Cardiac fibroblast (primary cell): ENCODE measurements around the gene AP3D1.
"Not testable (repeated sequence)": the region's sequence is repeated elsewhere in the genome, so short reads cannot be mapped to it uniquely, and the experiment has no call there.

Experiments used
- DNase-seq, 2 donors: peaks; one replicate each; pipeline versions ENCODE4 v3.0.0 to v3.0.0-alpha.2; 2010; ENCODE audit warnings: low read depth in 2 of 2
- H3K4me3 ChIP-seq, 2 donors: replicated peaks in 1 of 2; 1 replicate in 1 of 2; 2 replicates in 1 of 2; pipeline ENCODE4 v1.5.1; 2011; ENCODE audit warnings: low read depth in 2 of 2, low read length in 2 of 2, mild to moderate bottlenecking in 2 of 2, moderate library complexity in 1 of 2
- TF ChIP-seq, protein P1 (sequence below): IDR thresholded peaks from one replicate; pipeline ENCODE4 v1.5.1; 2011; ENCODE audit warnings: low read depth, mild to moderate bottlenecking, low read length, inconsistent platforms

The AP3D1 gene

DNA sequence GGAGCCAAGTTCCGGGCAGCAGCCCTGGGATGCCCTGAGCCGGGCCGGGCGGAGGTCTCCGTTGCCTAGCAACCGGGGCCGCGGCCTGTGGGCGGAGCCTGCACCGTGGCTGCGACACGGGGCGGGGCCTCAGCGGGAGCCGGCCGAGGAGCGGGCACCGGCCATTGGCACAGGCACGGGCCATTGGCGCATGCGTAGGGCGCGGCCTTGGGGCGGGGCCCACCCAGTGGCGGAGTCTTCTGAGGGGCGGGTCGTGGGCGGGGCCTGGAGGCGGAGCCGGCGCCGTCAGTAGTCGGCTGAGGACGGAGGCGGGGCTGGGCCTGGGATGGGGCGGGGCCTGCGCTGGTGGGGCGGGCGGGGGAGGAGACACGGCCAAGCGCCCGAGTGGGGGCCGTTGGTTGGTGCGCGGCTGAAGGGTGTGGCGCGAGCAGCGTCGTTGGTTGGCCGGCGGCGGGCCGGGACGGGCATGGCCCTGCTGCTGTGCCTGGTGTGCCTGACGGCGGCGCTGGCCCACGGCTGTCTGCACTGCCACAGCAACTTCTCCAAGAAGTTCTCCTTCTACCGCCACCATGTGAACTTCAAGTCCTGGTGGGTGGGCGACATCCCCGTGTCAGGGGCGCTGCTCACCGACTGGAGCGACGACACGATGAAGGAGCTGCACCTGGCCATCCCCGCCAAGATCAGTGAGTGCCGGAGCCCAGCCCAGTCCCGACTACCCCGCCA lies 54.7 kb downstream of the AP3D1 start, which contains the start of gene IZUMO4:
Gene IZUMO4 (plus strand): TSS at position 436 of the 723 bp plus-strand sequence. CDS start 31 bp downstream, at position 467.
- DNase-seq = peak; percentile 98 to 99
- TF ChIP-seq, protein P1, sequence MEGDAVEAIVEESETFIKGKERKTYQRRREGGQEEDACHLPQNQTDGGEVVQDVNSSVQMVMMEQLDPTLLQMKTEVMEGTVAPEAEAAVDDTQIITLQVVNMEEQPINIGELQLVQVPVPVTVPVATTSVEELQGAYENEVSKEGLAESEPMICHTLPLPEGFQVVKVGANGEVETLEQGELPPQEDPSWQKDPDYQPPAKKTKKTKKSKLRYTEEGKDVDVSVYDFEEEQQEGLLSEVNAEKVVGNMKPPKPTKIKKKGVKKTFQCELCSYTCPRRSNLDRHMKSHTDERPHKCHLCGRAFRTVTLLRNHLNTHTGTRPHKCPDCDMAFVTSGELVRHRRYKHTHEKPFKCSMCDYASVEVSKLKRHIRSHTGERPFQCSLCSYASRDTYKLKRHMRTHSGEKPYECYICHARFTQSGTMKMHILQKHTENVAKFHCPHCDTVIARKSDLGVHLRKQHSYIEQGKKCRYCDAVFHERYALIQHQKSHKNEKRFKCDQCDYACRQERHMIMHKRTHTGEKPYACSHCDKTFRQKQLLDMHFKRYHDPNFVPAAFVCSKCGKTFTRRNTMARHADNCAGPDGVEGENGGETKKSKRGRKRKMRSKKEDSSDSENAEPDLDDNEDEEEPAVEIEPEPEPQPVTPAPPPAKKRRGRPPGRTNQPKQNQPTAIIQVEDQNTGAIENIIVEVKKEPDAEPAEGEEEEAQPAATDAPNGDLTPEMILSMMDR = peak; percentile 26
- peak within 1 kb of the TSS; percentile 73 to 76 for H3K4me3 ChIP-seq

DNA sequence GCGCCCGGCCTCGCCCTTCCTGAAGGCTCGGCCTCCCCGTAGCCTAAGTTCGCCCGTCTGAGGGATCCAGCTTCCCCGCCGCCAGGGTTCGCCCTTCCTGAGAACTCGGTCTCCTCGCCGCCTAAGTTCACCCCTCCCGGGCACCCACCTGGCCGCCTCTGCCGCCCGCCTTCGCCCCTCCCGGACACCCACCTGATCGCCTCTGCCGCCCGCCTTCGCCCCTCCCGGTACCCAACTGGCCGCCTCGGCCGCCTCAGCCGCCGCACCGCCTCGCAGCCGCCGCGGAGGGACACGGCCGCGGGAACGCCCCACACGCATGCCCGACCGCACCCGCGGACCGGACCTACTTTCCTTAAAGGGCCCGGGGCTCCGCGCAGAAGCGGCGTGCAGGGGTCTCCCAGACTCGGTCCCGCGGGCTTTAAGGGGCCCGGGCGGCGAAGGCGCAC lies 55.3 kb downstream of the AP3D1 start, which contains the start of gene MOB3A:
Gene MOB3A (minus strand): TSS at position 293 of the 446 bp plus-strand sequence. CDS start 17,766 bp downstream, outside the sequence.
- TF ChIP-seq, protein P1 = peak; percentile 37
- DNase-seq = peak; percentile 95 to 97
- H3K4me3 ChIP-seq = peak within 1 kb of the TSS; percentile 73 to 76

DNA sequence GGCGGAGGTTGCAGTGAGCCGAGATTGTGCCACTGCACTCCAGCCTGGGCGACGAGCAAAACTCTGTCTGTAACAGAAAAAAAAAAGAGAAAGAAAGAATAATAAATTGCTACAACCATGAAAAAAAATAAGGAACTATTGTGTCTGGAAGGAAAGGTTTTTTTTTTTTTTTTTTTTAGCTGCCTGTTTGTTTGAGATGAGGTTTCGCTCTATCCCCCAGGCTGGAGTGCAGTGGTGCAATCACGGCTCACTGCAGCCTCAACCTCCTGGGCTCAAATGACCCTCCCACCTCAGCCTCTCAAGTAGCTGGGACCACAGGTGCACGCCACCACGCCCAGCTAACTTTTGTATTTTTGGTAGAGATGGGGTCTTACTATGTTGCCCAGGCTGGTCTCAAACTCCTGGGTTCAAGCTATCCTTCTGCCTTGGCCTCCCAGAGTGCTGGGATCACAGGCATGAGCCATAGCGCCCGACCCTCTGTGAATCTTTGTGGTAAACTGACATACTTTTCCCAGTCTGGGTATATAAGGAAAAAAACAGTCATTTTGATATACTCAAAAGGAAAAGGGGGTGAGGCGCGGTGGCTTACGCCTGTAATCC lies 59.3 kb downstream of the AP3D1 start:
- DNase-seq, H3K4me3 ChIP-seq: not testable (repeated sequence)

DNA sequence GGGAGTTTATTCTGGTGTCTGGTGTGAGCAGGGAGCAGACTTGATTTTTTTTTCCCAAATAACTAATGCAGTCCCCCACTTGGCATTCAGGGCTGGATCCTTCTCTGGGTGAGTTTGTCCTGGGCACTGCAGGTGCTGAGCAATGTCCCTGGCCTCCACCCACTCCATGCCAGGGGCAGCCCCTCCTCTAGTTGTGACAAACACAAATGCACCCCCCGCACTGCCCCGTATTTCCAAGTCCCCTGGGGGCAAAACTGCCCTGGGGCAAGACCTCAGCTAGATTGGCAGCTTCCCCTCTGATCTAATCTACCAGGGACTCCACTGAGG lies 61.7 kb downstream of the AP3D1 start:
- DNase-seq = no peak
- TF ChIP-seq, protein P1 = no peak
- no peak overlapping the region for H3K4me3 ChIP-seq

DNA sequence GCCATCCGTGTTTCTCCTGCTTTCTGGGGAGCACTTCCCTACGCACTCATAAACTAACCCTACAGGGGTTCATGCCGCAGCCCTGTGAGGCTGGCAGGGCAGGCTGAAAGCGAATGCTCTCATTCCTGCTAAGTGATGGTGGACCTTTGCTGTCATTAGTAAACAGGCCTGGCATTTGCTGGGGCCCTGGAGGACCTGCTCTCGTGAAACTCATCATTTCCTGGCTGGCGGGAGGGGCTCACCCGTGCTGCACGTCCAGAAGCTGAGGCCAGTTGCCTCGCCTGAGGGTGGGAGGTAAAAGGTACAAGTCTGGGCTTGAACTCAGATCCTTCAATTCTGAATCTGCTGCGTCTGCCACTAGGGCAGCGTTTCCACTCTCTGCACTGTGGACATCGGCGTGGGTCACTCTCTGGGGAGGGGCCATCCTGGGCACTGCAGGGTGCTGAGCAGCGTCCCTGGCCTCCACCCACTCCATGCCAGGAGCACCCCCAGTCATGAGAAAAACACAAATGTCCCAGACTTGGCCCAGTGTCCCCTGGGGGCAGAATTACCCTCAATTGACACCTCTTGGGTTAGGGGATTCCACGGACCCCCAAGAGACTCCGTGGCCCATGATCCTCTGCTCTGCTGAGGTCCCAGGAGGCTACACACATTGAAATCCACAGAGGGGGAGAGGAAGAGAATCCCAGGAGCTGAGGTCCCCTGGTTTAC lies 62.2 kb downstream of the AP3D1 start:
- peak; percentile 33 to 56 for DNase-seq
- H3K4me3 ChIP-seq = no peak overlapping the region
- TF ChIP-seq, protein P1 = no peak

DNA sequence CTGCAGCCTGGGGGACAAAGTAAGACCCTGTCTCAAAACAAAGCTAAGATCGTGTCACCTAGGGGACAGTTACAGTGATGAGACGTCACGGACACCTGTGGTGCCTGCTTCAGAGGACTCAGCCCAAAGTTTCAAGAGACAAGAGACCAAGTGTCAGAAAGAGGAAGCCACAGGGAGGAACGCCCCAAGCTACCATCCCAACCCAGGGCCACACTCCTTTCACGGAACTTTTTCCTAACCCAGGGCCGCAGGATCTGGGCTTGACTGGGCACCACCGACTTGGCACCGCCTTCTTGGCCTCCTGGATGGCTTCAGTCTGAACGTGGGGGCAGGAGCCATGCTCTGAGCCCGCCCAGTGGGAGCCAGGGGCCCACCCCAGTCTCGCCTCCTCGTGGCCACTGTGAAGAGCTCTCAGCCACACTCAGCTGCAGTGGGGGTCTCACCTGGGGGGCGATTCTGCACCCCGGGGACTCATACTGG lies 63.7 kb downstream of the AP3D1 start:
- no peak for DNase-seq
- H3K4me3 ChIP-seq = no peak overlapping the region
- TF ChIP-seq, protein P1 = no peak

DNA sequence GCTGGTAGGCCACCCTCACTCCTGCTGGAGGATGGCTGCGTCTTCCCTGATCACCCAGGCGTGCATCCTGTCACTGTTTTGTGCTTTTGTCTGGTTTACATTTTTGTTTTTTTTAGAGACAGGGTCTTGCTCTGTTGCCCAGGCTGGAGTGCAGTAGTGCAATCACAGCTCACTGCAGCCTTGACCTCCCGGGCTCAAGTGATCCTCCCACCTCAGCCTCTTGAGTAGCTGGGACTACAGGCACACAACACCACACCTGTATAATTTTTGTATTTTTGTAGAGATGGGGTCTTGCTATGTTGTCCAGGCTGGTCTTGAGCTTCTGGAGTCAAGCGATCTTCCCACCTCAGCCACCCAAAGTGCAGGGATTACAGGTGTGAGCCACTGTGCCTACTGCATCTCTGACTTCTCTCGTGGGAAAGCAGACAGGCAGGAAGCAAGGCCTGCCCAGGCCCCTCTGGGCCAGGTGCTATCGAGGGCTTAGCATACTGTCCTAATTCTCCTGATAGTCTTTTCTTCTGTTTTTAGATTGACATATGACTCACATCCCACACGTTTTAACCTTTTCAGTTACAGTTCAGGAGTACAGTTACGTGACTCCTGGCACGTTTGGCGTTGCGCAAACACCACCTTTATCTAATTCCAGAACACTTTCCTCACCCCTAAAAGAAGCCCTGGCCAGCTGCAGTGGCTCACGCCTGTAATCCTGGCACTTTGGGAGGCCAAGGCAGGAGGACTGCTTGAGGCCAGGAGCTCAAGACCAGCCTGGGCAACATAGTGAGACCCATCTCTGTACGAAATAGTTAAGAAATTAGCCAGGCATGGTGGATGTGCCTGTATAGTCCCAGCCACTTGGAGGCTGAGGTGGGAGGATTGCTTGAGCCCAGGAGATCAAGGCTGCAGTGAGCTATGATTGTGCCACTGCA lies 64.4 kb downstream of the AP3D1 start:
- DNase-seq = peak; percentile 61 to 66
- H3K4me3 ChIP-seq = not testable (repeated sequence)
